ENCODE data around the gene SLC30A3. TPM values are rescaled to one million over a fixed set of nuclear protein-coding genes. Genes with fewer than 3 reads are reported as not detected.
A peak's percentile ranks its signal among the peaks of the same experiment; 100 is the strongest.

Gene SLC30A3
- total and polyA plus RNA-seq, 2 of the 13 experiments (the other 11 are each of a cell fraction or from before 2014, with no cell fraction given) = 0.38 to 0.79 TPM

- peak; percentile 57; the same call in 1 of the 2 replicates for TF ChIP-seq ZHX1 (CRISPR knock-in tag; IDR thresholded peaks at IDR 0.05; ENCODE audit: low read depth)
- no peak for TF ChIP-seq KAT2B (IDR thresholded peaks at IDR 0.05; ENCODE audit: borderline replicate concordance, low read depth, low read length)
- TF ChIP-seq RXRB (CRISPR knock-in tag; IDR thresholded peaks at IDR 0.05; ENCODE audit: borderline replicate concordance) = no peak
- peak; percentile 35; the same call in 1 of the 2 replicates for TF ChIP-seq ZFY (CRISPR knock-in tag; IDR thresholded peaks at IDR 0.05)
- TF ChIP-seq ZNF335 (CRISPR knock-in tag; IDR thresholded peaks at IDR 0.05) = no peak
- peak; percentile 85 for TF ChIP-seq REPIN1 (CRISPR knock-in tag; IDR thresholded peaks at IDR 0.05; ENCODE audit: borderline replicate concordance, low read depth)
- TF ChIP-seq ZNF496 (CRISPR knock-in tag; IDR thresholded peaks at IDR 0.05; ENCODE audit: insufficient replicate concordance) = no peak
- TF ChIP-seq KLF13 (CRISPR knock-in tag; IDR thresholded peaks at IDR 0.05) = no peak
- no peak for TF ChIP-seq JARID2 (CRISPR knock-in tag; IDR thresholded peaks at IDR 0.05; ENCODE audit: insufficient replicate concordance)
- TF ChIP-seq MBD4 (IDR thresholded peaks at IDR 0.05; ENCODE audit: borderline replicate concordance, low read length) = no peak
- TF ChIP-seq CREBL2 (CRISPR knock-in tag; IDR thresholded peaks at IDR 0.05; ENCODE audit: borderline replicate concordance) = peak; percentile 78; the same call in 1 of the 2 replicates
- no peak for TF ChIP-seq ELK4 (CRISPR knock-in tag; IDR thresholded peaks at IDR 0.05; ENCODE audit: borderline replicate concordance)
- TF ChIP-seq ZZZ3 (CRISPR knock-in tag; IDR thresholded peaks at IDR 0.05; ENCODE audit: borderline replicate concordance) = no peak; the same call in 1 of the 2 replicates
- TF ChIP-seq IRF2 (CRISPR knock-in tag; IDR thresholded peaks at IDR 0.05) = no peak
- TF ChIP-seq HINFP (CRISPR knock-in tag; IDR thresholded peaks at IDR 0.05; ENCODE audit: low read depth) = no peak; the same call in 1 of the 2 replicates
- TF ChIP-seq TCF7L2 (IDR thresholded peaks at IDR 0.05; ENCODE audit: low read depth, low read length) = no peak
- TF ChIP-seq SRSF9 (IDR thresholded peaks at IDR 0.05; ENCODE audit: borderline replicate concordance, insufficient read depth, low read depth, low read length, poor library complexity, severe bottlenecking) = no peak
- peak; percentile 92 for TF ChIP-seq SALL1 (CRISPR knock-in tag; IDR thresholded peaks at IDR 0.05)
- TF ChIP-seq SATB2 (CRISPR knock-in tag; IDR thresholded peaks at IDR 0.05) = 0 out of 2 replicates have a peak, but pooled peaks have one; percentile 26
- no peak for TF ChIP-seq ZNF329 (CRISPR knock-in tag; IDR thresholded peaks at IDR 0.05; ENCODE audit: low read depth)
- peak; percentile 66; the same call in 1 of the 2 replicates for TF ChIP-seq ZIK1 (CRISPR knock-in tag; IDR thresholded peaks at IDR 0.05; ENCODE audit: borderline replicate concordance, low read depth)
- TF ChIP-seq ZSCAN31 (CRISPR knock-in tag; IDR thresholded peaks at IDR 0.05; ENCODE audit: low read depth) = peak; percentile 49; the same call in 1 of the 2 replicates
- TF ChIP-seq ZMYM2 (CRISPR knock-in tag; IDR thresholded peaks at IDR 0.05) = no peak
Measured at GRCh38 chr2:27217173-27218121, 45.4 kb downstream of the SLC30A3 start, which contains the start of gene CAD (continued).
